ENCODE measurements around the gene PLXDC1. TPM values are rescaled to one million over a fixed set of nuclear protein-coding genes. Genes with fewer than 3 reads are reported as not detected.

PLXDC1 gene
- total RNA-seq, 4 donors from 2014 or later, result 6.5 to 21.6 (median 9.1) TPM

- TF ChIP-seq, protein P1, sequence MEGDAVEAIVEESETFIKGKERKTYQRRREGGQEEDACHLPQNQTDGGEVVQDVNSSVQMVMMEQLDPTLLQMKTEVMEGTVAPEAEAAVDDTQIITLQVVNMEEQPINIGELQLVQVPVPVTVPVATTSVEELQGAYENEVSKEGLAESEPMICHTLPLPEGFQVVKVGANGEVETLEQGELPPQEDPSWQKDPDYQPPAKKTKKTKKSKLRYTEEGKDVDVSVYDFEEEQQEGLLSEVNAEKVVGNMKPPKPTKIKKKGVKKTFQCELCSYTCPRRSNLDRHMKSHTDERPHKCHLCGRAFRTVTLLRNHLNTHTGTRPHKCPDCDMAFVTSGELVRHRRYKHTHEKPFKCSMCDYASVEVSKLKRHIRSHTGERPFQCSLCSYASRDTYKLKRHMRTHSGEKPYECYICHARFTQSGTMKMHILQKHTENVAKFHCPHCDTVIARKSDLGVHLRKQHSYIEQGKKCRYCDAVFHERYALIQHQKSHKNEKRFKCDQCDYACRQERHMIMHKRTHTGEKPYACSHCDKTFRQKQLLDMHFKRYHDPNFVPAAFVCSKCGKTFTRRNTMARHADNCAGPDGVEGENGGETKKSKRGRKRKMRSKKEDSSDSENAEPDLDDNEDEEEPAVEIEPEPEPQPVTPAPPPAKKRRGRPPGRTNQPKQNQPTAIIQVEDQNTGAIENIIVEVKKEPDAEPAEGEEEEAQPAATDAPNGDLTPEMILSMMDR (IDR thresholded peaks at IDR 0.05), result no peak
- no peak for DNase-seq (ENCODE audit: low spot score)
- ATAC-seq (ENCODE audit: low FRiP score), result no peak
These were observed 35.2 kb downstream of the PLXDC1 start for GRCh38 chr17:39116224-39116623.

- DNase-seq (ENCODE audit: low spot score), result no peak
- ATAC-seq (ENCODE audit: low FRiP score), result no peak
- TF ChIP-seq, protein P1 (IDR thresholded peaks at IDR 0.05), result no peak
These were observed 36.3 kb downstream of the PLXDC1 start for GRCh38 chr17:39115135-39115534.

GRCh38 chr17:39114723-39115122 lies 36.7 kb downstream of the PLXDC1 start:
- DNase-seq (ENCODE audit: low spot score) (no peak), ATAC-seq (ENCODE audit: low FRiP score) (no peak)
- TF ChIP-seq, protein P1 (IDR thresholded peaks at IDR 0.05), result no peak

DNA sequence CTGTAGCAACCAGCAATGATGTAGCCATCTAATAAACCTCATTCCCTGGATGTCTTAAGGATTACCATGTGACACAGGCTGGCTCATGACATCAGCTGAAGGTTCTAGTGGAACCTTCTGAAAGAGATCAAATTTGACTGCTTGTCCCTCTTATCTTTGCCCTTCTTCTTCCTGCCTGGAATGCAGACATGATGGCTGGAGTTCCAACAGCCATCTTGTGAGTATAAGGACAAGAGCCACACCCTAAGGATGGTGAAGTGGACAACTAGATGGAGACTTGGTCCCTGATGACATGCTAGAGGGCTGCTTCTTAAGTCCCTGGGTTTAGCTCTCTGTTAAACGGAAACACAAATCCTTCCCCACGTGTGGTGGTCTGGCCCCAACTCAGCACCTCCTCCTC lies 37.6 kb downstream of the PLXDC1 start:
- ATAC-seq (ENCODE audit: low FRiP score), result no peak

DNA sequence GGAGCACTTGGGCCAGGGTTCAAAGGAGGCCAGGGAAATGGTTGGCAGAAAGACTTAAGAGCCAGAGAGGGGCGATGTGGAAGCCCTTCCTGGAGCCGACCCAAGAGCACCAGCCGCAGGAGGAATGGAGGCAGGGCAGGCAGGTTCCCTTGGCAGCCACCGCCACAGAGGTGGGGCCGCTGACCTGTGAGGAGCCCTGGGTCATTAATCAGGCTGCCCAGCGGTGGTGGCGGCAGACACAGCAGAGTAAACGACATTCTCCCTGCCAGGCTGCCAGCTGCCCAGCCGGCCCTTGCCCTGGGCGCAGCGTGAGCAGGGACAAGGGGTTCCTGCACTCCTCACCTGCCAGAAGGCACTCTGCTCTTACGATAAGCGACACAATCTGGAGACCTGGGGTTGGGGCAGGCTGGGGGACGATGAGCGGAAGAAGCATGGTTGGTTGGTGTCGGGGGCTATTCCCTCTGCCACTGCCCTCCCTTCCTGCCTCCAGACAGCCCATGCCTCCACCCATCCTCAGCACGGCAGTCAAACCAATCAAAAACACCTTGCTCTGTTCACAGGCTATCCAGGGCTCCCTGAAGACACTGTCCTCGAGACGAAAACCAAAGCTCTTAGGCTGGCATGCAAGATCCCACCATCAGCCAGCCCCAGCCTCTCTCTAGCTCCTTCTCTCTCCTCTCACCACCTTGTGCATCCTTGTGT lies 40.9 kb downstream of the PLXDC1 start:
- TF ChIP-seq, protein P1 (IDR thresholded peaks at IDR 0.05), result no peak
- DNase-seq (ENCODE audit: low spot score) (no peak), ATAC-seq (ENCODE audit: low FRiP score) (no peak)

More for the DNA sequence above, 37.6 kb downstream of the PLXDC1 start:
- DNase-seq (ENCODE audit: low spot score), result no peak
- TF ChIP-seq, protein P1 (IDR thresholded peaks at IDR 0.05), result no peak

DNA sequence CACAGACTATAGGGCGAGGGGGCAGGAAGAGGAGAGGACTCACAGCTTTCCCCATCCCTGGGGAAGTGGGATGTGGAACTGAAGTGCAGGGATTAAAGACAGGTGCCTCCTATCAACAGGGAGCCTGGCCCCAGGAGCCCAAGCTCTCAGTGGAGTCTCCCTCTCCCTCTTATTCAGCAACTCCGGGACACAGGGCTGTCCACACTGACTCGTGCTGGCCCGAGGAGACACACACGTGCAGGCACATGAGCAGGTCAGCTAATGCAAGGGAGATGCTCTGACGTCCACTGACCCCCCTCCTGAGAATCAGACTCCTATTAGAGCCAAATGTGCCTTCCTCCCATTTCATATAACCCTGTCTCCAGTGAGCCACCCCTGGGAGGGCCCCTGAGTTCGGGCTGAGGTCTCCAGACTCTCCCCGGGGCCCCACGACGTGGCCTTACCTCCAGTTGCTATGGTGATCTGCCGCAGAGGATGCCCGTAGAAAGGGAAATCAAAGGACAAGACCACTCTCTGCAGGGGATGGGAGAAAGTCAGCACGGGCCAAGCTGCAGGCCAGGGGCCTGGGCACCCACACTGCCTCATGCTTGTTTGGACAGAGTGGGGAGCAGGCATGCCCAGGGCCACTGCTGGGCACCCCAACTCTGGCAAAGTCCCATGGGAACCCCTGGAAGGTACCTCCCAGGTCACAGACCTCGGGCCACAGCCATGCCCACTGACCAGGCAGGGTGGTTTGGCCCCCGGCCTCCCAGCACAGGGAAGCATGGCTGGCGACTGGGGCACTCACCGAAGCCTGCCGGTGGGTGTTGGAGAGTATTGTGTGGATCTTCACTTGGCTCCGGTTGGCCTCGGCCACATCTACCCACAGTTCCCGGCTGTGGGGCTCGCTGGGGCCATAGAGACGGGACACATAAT lies 42.7 kb downstream of the PLXDC1 start:
- TF ChIP-seq, protein P1 (IDR thresholded peaks at IDR 0.05), result no peak
- ATAC-seq (ENCODE audit: low FRiP score) (no peak), DNase-seq (ENCODE audit: low spot score) (no peak)

Data from omental fat pad (tissue), 4 donors.